Breast epithelium (tissue), 3 donors: ENCODE results near the gene ADORA1.

Source experiments
- CTCF ChIP-seq, 3 donors: fragments of 450-650 bp; IDR thresholded peaks; one replicate each; pipeline ENCODE4 v1.5.1; 2016 to 2017; ENCODE audit warnings: antibody characterized with exemption in 3 of 3, mild to moderate bottlenecking in 3 of 3, moderate library complexity in 3 of 3
- POLR2A ChIP-seq: fragments of 450-650 bp; IDR thresholded peaks from one replicate; pipeline ENCODE4 v1.6.1; 2016; ENCODE audit warnings: antibody characterized with exemption, mild to moderate bottlenecking, moderate library complexity
- POLR2AphosphoS5 ChIP-seq, 3 donors: sonication (generic); formaldehyde crosslinking; IDR thresholded peaks; one replicate each; pipeline ENCODE4 v1.6.1; 2017; ENCODE audit warnings: antibody characterized with exemption in 3 of 3

- TF ChIP-seq CTCF (IDR thresholded peaks at IDR 0.05) (no peak), POLR2AphosphoS5 (IDR thresholded peaks at IDR 0.05) (no peak), POLR2A (no peak)
Observed at GRCh38 chr1:203114202-203114601, 13.3 kb upstream of the ADORA1 start.
